Right cardiac atrium (tissue), 5 donors: ENCODE measurements around the gene MGMT. TPM values are rescaled to one million over a fixed set of nuclear protein-coding genes. Genes with fewer than 3 reads are reported as not detected.

ENCODE experiments used
- ATAC-seq, 2 donors: fragments of 200-7000 bp; cut with Tn5 transposase; one replicate each; pipeline versions ENCODE4 v1.8.0 to v1.9.1; 2020; ENCODE audit warnings: moderate library complexity in 2 of 2, mild to moderate bottlenecking in 1 of 2
- DNase-seq, 3 donors: peaks; one replicate each; pipeline ENCODE4 v3.0.0-alpha.2; 2020
- H3K27ac ChIP-seq: one replicate; pipeline ENCODE4 v1.5.1; 2013; ENCODE audit warnings: mild to moderate bottlenecking, low read length, control low read depth, moderate library complexity
- H3K27me3 ChIP-seq: one replicate; pipeline ENCODE4 v1.6.1; 2013; ENCODE audit not compliant: control insufficient read depth, insufficient read depth
- H3K4me1 ChIP-seq: one replicate; pipeline ENCODE4 v1.6.1; 2013; ENCODE audit warnings: low read length; ENCODE audit not compliant: control insufficient read depth, insufficient read depth
- H3K4me3 ChIP-seq: one replicate; pipeline ENCODE4 v1.5.1; 2013; ENCODE audit warnings: low read length, control low read depth
- H3K9me3 ChIP-seq: one replicate; pipeline ENCODE4 v1.6.1; 2013; ENCODE audit warnings: low read length; ENCODE audit not compliant: control insufficient read depth
- WGBS: extraction: QIAGEN DNeasy Blood & Tissue Kit; methylation state at CpG from one replicate; pipeline ENCODE4 v1.1.7; 2013; 5-methylcytosine and 5-hydroxymethylcytosine counted together
- intact Hi-C, 4 donors: fragments of 100-400 bp; cut with DNase I; formaldehyde crosslinking; loops; one replicate each; pipeline versions ENCODE4 v1.11.0 to v1.14.0; 2022 to 2023
- polyA plus RNA-seq: library from polyadenylated mRNA; stranded (reverse); fragments of 200-250 nt; gene quantifications from one replicate; pipeline ENCODE4 v1.2.3, GENCODE V29; 2013
- total RNA-seq, 4 donors: library from RNA; stranded (reverse); fragmentation: NEBNext Ultra II Directional; extraction: Animal tissue kit (Norgen Biotek cat#: 25700); gene quantifications; one replicate each; pipeline ENCODE4 v1.2.1, GENCODE V29; 2021
- donor health status: healthy with polysubstance abuse.
- donor health status: DM: no; HTN: yes; CAD: no.
- donor health status: DM: no; HTN: no; CAD: no.
- donor health status: DM: no; HTN: yes; CAD: no; lungs with severe emphysema.
- donor health status: DM: yes; HTN: yes; CAD: no.

The MGMT gene
- total and polyA plus RNA-seq, 5 donors, result 11.3 to 18.2 (median 13.6) TPM

DNA sequence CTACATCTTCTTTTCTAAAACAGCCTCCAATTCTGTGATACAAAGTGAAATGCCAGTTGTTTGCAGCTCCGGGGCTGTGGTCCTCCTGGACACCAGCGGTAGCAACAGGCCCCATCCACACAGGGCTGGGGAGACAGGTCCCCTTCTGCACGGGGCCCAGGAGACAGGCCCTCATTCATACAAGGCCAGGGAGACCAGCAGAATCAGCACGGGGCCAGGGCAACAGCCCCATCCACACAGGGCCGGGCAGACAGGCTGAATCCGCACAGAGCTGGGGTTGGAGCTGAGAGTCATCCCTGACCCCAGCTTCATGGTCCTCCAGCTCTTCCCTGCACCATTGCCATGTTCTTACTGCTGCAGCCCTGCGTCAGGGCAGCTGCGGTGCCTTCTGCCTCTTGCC, 238.6 kb downstream of the MGMT start:
- Histone ChIP-seq H3K27ac (no peak overlapping the region), H3K9me3 (no peaks in the 10 kb centered on the region), H3K4me3 (no peak overlapping the region), H3K27me3 (no peaks in the 10 kb centered on the region), H3K4me1 (no peaks in the 10 kb centered on the region)
- WGBS, result 82% methylated on average over 8 of the region's 8 CpGs
- DNase-seq, result no peak
- intact Hi-C loops, result no loop called here
- ATAC-seq, result no peak

DNA sequence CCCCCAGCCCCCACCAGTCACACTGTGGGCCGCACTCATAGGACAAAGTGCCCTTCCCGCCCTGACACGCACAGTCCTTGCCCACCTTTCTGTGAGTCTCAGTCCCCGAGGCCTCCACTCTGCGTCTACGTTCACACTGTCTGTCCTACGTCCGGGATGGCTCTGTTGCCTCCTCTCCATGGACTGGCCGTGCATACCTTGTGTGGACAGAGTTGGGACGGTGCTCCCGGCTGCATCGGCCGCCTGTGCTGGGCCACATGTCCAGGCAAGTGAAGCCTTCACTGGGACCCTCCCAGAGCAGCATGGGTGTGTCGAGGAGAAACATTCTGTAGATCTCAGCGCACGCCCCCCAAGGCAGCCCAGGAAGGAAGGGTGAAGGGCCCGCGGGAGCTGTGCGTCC, 239.0 kb downstream of the MGMT start:
- H3K4me3 ChIP-seq, result no peak overlapping the region
- DNase-seq (no peak), ATAC-seq (no peak)
- H3K4me1 ChIP-seq, result no peaks in the 10 kb centered on the region
- H3K27ac ChIP-seq, result no peak overlapping the region
- H3K27me3 ChIP-seq, result no peaks in the 10 kb centered on the region
- 93% methylated on average over 19 of the region's 19 CpGs for WGBS
- no peaks in the 10 kb centered on the region for H3K9me3 ChIP-seq
- intact Hi-C loops, result no loop called here

DNA sequence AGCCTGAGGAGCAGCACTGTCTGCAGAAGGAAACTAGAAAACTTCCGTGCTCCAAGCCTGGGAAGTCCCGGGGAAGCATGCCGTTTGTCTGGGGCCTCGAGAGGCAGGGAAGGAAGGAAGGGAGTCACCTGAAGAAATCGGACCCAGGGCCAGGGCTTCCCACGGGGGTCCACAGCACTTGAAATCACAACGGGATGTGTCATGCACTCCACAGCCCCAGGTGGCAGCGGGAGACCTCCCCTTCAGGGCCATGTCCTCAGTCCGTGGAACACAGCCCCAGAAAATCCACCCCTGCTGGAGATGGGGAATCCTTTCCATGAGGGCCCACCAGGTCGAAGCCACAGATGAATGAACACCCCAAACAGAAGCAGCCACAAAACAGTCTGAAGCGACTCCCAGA, 239.5 kb downstream of the MGMT start:
- Histone ChIP-seq H3K4me3 (no peak overlapping the region), H3K27ac (no peak overlapping the region), H3K9me3 (no peaks in the 10 kb centered on the region), H3K4me1 (no peaks in the 10 kb centered on the region), H3K27me3 (no peaks in the 10 kb centered on the region)
- 77% methylated on average over 11 of the region's 11 CpGs for whole genome bisulfite sequencing
- DNase-seq (no peak), ATAC-seq (no peak)
- intact Hi-C loops, result no loop called here

DNA sequence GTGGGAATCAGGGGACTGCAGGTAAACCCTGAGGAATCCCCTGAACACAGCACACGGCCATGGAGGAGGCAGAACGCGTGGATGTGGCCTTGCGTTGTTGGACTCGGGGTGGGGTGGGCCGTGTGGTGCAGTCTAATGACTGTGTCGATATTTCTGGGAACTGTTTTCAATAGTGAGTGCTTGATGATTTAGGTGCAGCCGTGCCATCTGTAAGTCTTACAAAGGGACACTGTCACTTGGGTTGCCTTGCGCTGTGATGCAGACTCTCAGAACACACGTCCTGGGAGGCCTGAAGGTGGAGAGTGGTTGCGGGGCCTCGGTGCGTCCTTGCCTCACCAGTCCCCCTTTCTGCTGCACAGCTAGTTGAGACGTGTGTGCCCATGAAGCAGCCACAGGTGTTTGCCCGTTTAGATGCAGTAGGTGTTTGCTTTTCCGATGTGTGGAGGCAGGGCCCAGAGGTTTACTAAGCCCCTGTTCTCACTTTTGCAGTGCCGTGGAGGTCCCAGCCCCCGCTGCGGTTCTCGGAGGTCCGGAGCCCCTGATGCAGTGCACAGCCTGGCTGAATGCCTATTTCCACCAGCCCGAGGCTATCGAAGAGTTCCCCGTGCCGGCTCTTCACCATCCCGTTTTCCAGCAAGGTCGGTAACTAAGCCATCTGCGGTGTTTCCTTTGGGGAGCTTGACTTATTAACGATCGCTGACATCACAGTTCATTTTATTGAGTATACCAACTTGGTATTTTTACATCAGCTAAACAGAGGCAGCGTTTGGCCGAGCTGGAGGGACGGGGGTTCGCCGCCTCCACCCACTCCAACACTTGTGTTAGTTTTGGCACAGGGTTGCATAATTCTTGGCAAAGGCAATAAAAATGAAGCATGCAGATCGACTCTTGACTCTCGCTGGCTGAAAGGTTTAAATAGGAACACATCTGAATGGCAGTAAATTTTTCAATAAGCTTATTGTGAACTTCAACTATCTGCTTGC, 240.7 kb downstream of the MGMT start:
- no peaks in the 10 kb centered on the region for H3K27me3 ChIP-seq
- peak overlapping the region; percentile 17 for H3K4me3 ChIP-seq
- no peak overlapping the region for H3K27ac ChIP-seq
- DNase-seq, result peak; percentile 52 to 77 (median 74)
- H3K9me3 ChIP-seq, result no peaks in the 10 kb centered on the region
- no peaks in the 10 kb centered on the region for H3K4me1 ChIP-seq
- WGBS, result 51% methylated on average over 37 of the region's 37 CpGs
- intact Hi-C loops, result no loop called here
- peak; percentile 64 to 74 for ATAC-seq

DNA sequence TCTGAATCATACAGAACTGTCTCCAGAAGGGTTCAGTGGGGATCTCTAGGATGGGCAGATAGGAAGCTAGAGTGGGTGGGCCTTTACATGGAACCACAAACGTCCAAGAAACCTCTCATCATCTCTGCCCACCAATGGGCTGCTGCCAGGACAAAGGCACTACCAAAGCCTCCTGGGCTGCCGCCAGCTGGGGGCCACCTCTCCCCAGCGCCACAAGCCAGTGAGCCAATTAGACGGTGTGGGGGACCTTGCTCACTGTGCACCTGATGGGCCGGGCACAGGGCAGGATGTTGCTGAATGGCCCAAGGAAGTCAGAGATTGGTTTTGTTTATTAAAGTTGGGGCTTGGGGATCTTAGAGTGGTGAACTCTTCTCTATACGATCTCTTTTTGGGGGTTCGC, 242.1 kb downstream of the MGMT start:
- H3K4me3 ChIP-seq, result no peak overlapping the region
- no peaks in the 10 kb centered on the region for H3K9me3 ChIP-seq
- intact Hi-C loops, result no loop called here
- no peaks in the 10 kb centered on the region for H3K4me1 ChIP-seq
- no peak for DNase-seq
- 87% methylated on average over 7 of the region's 7 CpGs for WGBS
- no peak overlapping the region for H3K27ac ChIP-seq
- no peak for ATAC-seq
- H3K27me3 ChIP-seq, result no peaks in the 10 kb centered on the region

DNA sequence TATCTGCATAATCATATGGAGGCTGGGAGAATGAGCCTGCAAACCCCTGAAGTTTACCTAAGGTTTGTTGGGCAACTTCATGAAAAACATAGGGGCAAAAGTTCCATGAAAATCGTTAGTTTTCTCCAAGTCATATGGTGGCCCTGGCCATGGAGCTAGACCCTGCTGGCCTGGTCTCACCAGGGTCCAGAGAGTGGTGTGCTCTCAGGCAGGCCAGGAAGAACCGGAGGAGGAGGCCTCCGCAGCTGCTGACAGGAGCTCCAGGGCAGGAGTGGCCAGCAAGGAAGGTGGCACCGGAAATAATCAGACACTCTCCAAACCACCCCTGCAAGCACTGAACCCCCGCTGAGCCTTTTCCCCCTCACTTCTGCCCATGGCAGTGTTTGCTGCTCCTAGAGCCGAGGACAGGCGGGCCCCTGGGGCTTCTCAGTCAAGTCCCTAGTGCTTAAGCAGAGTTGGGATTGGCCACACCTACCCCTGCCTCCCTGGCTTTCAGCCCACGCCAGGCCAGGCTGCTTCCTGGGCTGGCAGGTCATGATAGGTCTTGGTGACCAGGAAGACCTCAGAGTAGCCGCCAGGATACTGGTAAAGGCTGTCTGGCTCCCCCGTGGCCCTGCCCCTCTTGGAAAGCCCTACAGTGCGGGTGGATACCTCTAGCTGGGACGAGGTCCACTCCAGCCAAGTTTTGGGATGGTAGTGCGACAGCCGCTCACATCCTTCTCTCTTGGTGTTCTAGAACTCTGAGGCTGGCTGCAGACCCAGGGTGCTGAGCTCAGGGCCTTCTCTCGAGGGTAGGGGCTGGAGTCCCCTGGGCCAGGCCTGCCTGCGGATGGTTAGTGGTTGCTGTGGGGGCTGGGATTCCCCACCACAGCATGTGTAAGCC, 242.8 kb downstream of the MGMT start:
- intact Hi-C loops, result no loop called here
- 95% methylated on average over 16 of the region's 16 CpGs for WGBS
- ATAC-seq, result no peak
- Histone ChIP-seq H3K4me1 (no peaks in the 10 kb centered on the region), H3K27me3 (no peaks in the 10 kb centered on the region), H3K4me3 (no peak overlapping the region), H3K9me3 (no peaks in the 10 kb centered on the region), H3K27ac (no peak overlapping the region)
- no peak for DNase-seq

DNA sequence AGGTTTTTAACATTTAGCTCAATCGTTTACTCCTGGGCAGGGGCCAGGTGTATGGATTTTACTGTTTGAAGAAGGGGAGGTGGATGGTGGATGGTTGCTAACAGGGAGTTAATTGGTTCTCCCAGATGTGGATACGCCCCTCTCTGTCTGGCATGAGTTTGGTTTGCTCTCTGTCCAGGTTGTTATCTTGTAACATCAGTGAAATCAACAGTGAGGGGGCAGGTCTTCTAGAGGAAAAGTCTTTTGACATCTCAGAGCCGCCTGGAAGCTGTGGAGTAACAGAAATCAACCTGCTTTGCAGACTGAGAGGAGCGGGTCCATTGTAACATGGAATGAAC, 243.4 kb downstream of the MGMT start:
- no peaks in the 10 kb centered on the region for H3K4me1 ChIP-seq
- 89% methylated on average over 4 of the region's 4 CpGs for WGBS
- no peak overlapping the region for H3K4me3 ChIP-seq
- ATAC-seq (no peak), DNase-seq (no peak)
- no peaks in the 10 kb centered on the region for H3K9me3 ChIP-seq
- H3K27me3 ChIP-seq, result no peaks in the 10 kb centered on the region
- no peak overlapping the region for H3K27ac ChIP-seq
- intact Hi-C loops, result no loop called here

DNA sequence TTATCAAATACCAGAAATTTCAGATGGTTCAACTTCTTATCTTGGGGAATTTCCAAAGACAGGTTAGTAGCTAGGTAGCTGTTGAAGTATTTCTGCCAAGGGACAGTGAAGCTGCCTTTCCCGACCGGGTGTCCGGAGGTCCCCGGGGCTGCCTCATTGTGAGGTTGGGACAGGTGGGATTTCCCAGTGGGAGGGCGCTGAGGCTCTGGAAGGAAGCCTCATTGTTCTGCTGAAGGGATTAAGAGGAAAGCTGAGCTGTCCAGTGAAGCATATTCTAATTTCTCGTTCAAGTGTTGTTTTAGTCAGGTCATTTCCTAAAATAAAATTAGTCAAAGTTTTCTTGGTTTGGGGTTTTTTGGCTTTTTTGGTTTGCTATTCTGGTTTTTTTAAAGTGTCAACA, 244.2 kb downstream of the MGMT start:
- ATAC-seq, result no peak
- H3K9me3 ChIP-seq, result no peaks in the 10 kb centered on the region
- no peaks in the 10 kb centered on the region for H3K27me3 ChIP-seq
- H3K27ac ChIP-seq, result no peak overlapping the region
- no peak overlapping the region for H3K4me3 ChIP-seq
- intact Hi-C loops, result no loop called here
- no peak for DNase-seq
- WGBS, result 71% methylated on average over 6 of the region's 6 CpGs
- no peaks in the 10 kb centered on the region for H3K4me1 ChIP-seq

DNA sequence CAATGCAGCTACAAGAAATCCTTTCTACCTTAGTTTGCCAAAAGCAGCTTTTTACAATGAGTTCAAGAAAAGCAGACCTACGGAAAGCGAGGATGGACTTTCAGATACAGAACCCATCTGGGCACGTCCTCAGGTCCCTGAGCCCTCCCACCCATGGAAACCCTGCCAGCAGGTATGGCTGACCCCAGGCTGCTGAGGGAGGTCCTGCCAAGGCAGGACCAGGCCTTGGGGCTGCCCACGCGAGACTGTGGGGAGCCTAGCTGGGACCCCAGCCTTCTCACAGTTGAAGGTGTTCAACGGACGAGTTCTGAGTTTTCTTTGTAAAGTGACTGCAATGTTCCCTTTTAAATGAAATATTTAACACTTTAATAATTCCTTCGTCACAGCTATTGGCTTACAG, 245.0 kb downstream of the MGMT start:
- H3K4me1 ChIP-seq, result no peaks in the 10 kb centered on the region
- H3K27me3 ChIP-seq, result no peaks in the 10 kb centered on the region
- WGBS, result 94% methylated on average over 8 of the region's 8 CpGs
- no peak overlapping the region for H3K4me3 ChIP-seq
- DNase-seq (no peak), ATAC-seq (no peak)
- H3K9me3 ChIP-seq, result no peaks in the 10 kb centered on the region
- intact Hi-C loops, result no loop called here
- H3K27ac ChIP-seq, result no peak overlapping the region

DNA sequence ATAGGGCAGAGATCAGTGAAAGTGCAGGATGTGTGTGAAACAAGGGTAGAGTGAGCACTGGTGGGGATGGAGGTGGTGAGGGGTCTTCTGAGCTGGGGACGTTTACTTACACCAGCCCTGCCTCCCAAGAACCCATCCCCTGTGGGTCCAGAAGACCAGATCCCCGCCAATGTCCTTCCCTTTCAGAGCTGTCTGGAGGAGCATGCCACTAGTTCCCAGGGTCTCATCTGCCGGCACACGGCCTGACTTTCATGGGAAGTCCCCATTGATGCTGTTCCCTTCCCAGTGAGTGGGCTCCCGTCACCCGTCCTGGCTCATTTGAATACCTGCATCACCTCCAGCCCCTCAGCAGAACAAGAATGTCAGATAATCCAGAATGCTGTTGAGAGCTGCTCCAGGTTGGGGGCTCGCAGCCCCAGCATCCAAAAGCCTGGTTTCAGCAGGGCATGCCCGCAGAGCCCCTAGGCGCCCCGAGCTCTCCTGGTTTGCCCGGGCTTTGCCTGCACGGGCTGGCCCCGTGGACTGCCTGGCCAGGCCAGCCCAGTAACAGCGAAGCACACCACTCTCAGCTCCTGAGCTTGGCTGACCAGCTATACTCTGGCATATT, 246.7 kb downstream of the MGMT start:
- ATAC-seq (no peak), DNase-seq (no peak)
- H3K4me1 ChIP-seq, result no peaks in the 10 kb centered on the region
- no peak overlapping the region for H3K27ac ChIP-seq
- H3K9me3 ChIP-seq, result no peaks in the 10 kb centered on the region
- H3K27me3 ChIP-seq, result no peaks in the 10 kb centered on the region
- H3K4me3 ChIP-seq, result no peak overlapping the region
- 97% methylated on average over 14 of the region's 14 CpGs for WGBS
- intact Hi-C loops, result no loop called here

DNA sequence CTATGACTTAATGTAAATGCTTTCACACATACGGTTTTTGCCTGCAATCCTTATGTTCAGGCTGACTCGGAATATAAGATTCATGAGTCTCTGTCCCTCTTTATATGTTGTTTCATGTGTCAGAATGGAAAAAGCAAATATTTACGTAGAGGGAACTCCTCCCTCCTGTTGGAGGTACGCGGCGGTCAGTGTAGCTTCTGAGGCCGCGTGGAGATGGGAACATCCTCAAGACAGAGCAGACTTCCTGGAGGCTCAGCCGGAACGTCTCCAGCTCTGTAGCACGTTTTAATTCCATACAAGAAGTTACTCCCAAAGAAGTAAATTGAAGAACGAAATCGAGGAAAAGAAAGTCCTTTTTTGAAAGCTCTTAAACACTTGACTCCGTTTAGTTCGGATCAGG, 248.8 kb downstream of the MGMT start:
- WGBS, result 93% methylated on average over 15 of the region's 15 CpGs
- intact Hi-C loops, result no loop called here
- no peak overlapping the region for H3K27ac ChIP-seq

More for the DNA sequence above, 248.8 kb downstream of the MGMT start:
- Histone ChIP-seq H3K4me1 (no peaks in the 10 kb centered on the region), H3K27me3 (no peaks in the 10 kb centered on the region), H3K9me3 (no peaks in the 10 kb centered on the region), H3K4me3 (no peak overlapping the region)
- no peak for DNase-seq
- ATAC-seq, result no peak
